ENCODE results near the gene MS4A10.

MS4A10 gene

GRCh38 chr11:60762851-60763691, 22.1 kb upstream of the MS4A10 start:
- TF ChIP-seq REST (IDR thresholded peaks at IDR 0.05; ENCODE audit: insufficient read depth in 1 of 2, low read depth in 2 of 2, low read length in 2 of 2) (no peak), TAF1 (IDR thresholded peaks at IDR 0.05; ENCODE audit: borderline replicate concordance, insufficient read depth, low read length) (no peak), FOXP2 (optimal IDR thresholded peaks at IDR 0.05; ENCODE audit: borderline replicate concordance, extremely low read depth, extremely low read length, insufficient read depth) (no peak), POLR2AphosphoS5 (IDR thresholded peaks at IDR 0.05; ENCODE audit: low read depth, low read length) (no peak)

GRCh38 chr11:60763692-60764369, 21.3 kb upstream of the MS4A10 start:
- no peak for TF ChIP-seq FOXP2 (optimal IDR thresholded peaks at IDR 0.05; ENCODE audit: borderline replicate concordance, extremely low read depth, extremely low read length, insufficient read depth)
- no peak for TF ChIP-seq REST (IDR thresholded peaks at IDR 0.05; ENCODE audit: insufficient read depth in 1 of 2, low read depth in 2 of 2, low read length in 2 of 2)
- no peak for TF ChIP-seq TAF1 (IDR thresholded peaks at IDR 0.05; ENCODE audit: borderline replicate concordance, insufficient read depth, low read length)
- TF ChIP-seq SIN3A (IDR thresholded peaks at IDR 0.05; ENCODE audit: borderline replicate concordance, insufficient read depth, low read length) = no peak
- no peak for TF ChIP-seq POLR2AphosphoS5 (IDR thresholded peaks at IDR 0.05; ENCODE audit: low read depth, low read length)

GRCh38 chr11:60764879-60765278, 20.3 kb upstream of the MS4A10 start:
- TF ChIP-seq SIN3A (IDR thresholded peaks at IDR 0.05; ENCODE audit: borderline replicate concordance, insufficient read depth, low read length) (no peak), TAF1 (IDR thresholded peaks at IDR 0.05; ENCODE audit: borderline replicate concordance, insufficient read depth, low read length) (no peak), FOXP2 (optimal IDR thresholded peaks at IDR 0.05; ENCODE audit: borderline replicate concordance, extremely low read depth, extremely low read length, insufficient read depth) (no peak), REST (IDR thresholded peaks at IDR 0.05; ENCODE audit: insufficient read depth in 1 of 2, low read depth in 2 of 2, low read length in 2 of 2) (no peak), POLR2AphosphoS5 (IDR thresholded peaks at IDR 0.05; ENCODE audit: low read depth, low read length) (no peak)

- TF ChIP-seq FOXP2 (optimal IDR thresholded peaks at IDR 0.05; ENCODE audit: borderline replicate concordance, extremely low read depth, extremely low read length, insufficient read depth) (no peak), POLR2AphosphoS5 (IDR thresholded peaks at IDR 0.05; ENCODE audit: low read depth, low read length) (no peak), SIN3A (IDR thresholded peaks at IDR 0.05; ENCODE audit: borderline replicate concordance, insufficient read depth, low read length) (no peak), REST (IDR thresholded peaks at IDR 0.05; ENCODE audit: insufficient read depth in 1 of 2, low read depth in 2 of 2, low read length in 2 of 2) (no peak), TAF1 (IDR thresholded peaks at IDR 0.05; ENCODE audit: borderline replicate concordance, insufficient read depth, low read length) (no peak)
Observed at GRCh38 chr11:60765355-60765754, 19.8 kb upstream of the MS4A10 start.
